Measurements from ENCODE around the gene ZNF281.
"Not testable (repeated sequence)": the region's sequence is repeated elsewhere in the genome, so short reads cannot be mapped to it uniquely, and the experiment has no call there.

The ZNF281 gene

GRCh38 chr1:200363264-200363933 lies 46.4 kb downstream of the ZNF281 start:
- no peak for DNase-seq

DNA sequence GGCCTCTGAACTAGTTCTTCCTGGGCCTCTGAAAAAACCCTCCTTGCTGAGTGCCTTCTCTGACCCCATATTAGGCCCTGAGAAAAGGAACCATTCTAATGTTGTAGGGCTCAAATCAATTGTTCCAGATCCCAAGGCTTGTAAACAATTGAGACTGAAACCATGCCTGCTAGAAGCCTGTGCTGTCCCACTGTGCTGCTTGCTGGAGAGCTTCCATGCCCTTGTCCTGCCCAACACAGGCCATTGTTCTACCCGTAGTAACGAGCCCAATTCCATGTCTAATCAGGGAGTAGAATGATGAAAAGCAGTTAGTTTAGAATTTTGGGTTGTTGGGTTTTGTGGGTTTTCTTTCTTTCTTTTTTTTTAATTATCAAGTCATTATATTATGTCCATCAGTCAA lies 47.4 kb downstream of the ZNF281 start:
- no peak for DNase-seq

GRCh38 chr1:200359610-200360163 lies 50.1 kb downstream of the ZNF281 start:
- DNase-seq: no peak

DNA sequence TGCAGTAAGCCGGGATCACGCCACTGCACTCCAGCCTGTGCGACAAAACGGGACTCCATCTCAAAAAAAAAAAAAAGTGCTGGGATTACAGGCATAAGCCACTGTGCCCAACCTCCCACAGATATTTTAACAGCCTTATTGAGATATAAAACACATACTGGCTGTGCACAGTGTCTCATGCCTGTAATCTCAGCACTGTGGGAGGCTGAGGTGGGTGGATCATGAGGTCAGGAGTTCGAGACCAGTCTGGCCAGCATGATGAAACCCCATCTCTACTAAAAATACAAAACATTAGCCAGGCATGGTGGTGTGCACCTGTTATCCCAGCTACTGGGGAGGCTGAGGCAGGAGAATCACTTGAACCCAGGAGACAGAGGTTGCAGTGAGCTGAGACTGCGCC lies 51.9 kb downstream of the ZNF281 start:
- not testable (repeated sequence) for DNase-seq

DNA sequence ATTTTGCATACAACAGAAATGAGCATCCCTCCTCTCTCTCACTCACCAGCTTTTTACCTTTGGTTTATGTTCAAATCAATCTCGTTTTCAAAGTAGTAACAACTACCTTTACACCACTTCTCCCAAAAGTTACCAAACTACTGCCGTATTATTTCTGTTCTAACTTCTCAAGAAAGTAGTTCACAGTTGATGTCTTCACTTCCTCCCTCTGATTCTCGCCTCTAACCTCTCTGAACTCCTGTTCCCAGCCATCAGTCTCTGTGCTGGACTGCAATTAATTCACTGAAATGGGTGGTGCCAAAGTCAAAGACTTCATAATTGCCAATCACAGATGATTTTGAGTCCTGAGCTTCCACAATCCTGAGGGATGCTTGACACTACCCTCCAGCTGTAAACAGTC lies 54.0 kb downstream of the ZNF281 start:
- DNase-seq: no peak
